Ovary (tissue), 9 donors: ENCODE measurements around the gene DIPK1B. TPM values are rescaled to one million over a fixed set of nuclear protein-coding genes. Genes with fewer than 3 reads are reported as not detected.

ENCODE experiments used
- DNase-seq, 5 donors: peaks; one replicate each; pipeline ENCODE4 v3.0.0-alpha.2; 2019 to 2020
- H3K27ac ChIP-seq, 2 donors: fragments of 200-600 bp; one replicate each; pipeline versions ENCODE4 v1.5.1 to v1.8.0; 2019 to 2022
- H3K27me3 ChIP-seq: fragments of 200-600 bp; one replicate; pipeline ENCODE4 v1.8.0; 2022
- H3K36me3 ChIP-seq: fragments of 200-600 bp; sonication (generic); one replicate; pipeline ENCODE4 v1.5.1; 2019
- H3K4me1 ChIP-seq: one replicate; pipeline ENCODE4 v1.8.1; 2013; ENCODE audit warnings: mild to moderate bottlenecking, moderate library complexity; ENCODE audit not compliant: insufficient read depth
- H3K4me3 ChIP-seq: fragments of 200-600 bp; sonication (generic); one replicate; pipeline ENCODE4 v1.5.1; 2017
- H3K9me3 ChIP-seq, 2 donors: fragments of 200-600 bp in 1 of 2; sonication (generic) in 1 of 2; one replicate each; pipeline versions ENCODE4 v1.5.1 to v1.8.1; 2013 to 2019; ENCODE audit warnings: mild to moderate bottlenecking in 1 of 2, moderate library complexity in 1 of 2
- EP300 ChIP-seq: sonication (generic); formaldehyde crosslinking; IDR thresholded peaks from one replicate; pipeline ENCODE4 v1.6.1; 2017; ENCODE audit warnings: antibody characterized with exemption
- POLR2A ChIP-seq: fragments of 450-650 bp; IDR thresholded peaks from one replicate; pipeline ENCODE4 v1.6.1; 2017; ENCODE audit warnings: antibody characterized with exemption, mild to moderate bottlenecking, moderate library complexity
- WGBS, 3 donors: extraction: QIAGEN DNeasy Blood & Tissue Kit in 1 of 3; methylation state at CpG; one replicate each; pipeline versions ENCODE4 v1.1.5 to v1.1.7; 2013 to 2017; 5-methylcytosine and 5-hydroxymethylcytosine counted together
- intact Hi-C, 4 donors: fragments of 100-400 bp; cut with DNase I; formaldehyde crosslinking; loops; one replicate each; pipeline versions ENCODE4 v1.11.0 to v1.15.1; 2022 to 2023
- polyA plus RNA-seq, 2 donors: library from polyadenylated mRNA; stranded (reverse); fragments of 200-250 nt in 1 of 2; fragments of 350-450 nt in 1 of 2; fragmentation: Illumina TruSeq in 1 of 2; extraction: RNeasy Lipid Tissue Mini Kit (QIAGEN cat#74804) in 1 of 2; gene quantifications; one replicate each; pipeline ENCODE4 v1.2.3, GENCODE V29; 2013 to 2014
- total RNA-seq, 7 donors: library from RNA; depleted of rRNA in 2 of 7; stranded (reverse); fragments of >200 nt in 2 of 7; fragmentation: NEBNext Ultra II Directional in 3 of 7; extraction: Animal tissue kit (Norgen Biotek cat#: 25700) in 3 of 7; gene quantifications; one replicate each; pipeline versions ENCODE4 v1.1.0 to v1.2.4, GENCODE V29; 2016 to 2023
- TF ChIP-seq, protein P1 (sequence below), 3 donors: fragments of 450-650 bp in 2 of 3; fragments of 200-600 bp in 1 of 3; IDR thresholded peaks; one replicate each; pipeline versions ENCODE4 v1.5.1 to v1.8.0; 2016 to 2022; ENCODE audit warnings: antibody characterized with exemption in 3 of 3, mild to moderate bottlenecking in 1 of 3
- donor health status: DM: no; HTN: no; CAD: no; lungs with moderate emphysema.
- donor health status: DM: no; HTN: no; CAD: no.
- donor health status: Bipolar disorder and iron deficiency.
- donor health status: DM: yes; HTN: yes; CAD: no.
- donor health status: DM: no; HTN: no; CAD: no.
- donor health status: DM: yes; HTN: yes; CAD: no.

The DIPK1B gene
- total and polyA plus RNA-seq, 9 donors = 2.9 to 23.4 (median 13.1) TPM

DNA sequence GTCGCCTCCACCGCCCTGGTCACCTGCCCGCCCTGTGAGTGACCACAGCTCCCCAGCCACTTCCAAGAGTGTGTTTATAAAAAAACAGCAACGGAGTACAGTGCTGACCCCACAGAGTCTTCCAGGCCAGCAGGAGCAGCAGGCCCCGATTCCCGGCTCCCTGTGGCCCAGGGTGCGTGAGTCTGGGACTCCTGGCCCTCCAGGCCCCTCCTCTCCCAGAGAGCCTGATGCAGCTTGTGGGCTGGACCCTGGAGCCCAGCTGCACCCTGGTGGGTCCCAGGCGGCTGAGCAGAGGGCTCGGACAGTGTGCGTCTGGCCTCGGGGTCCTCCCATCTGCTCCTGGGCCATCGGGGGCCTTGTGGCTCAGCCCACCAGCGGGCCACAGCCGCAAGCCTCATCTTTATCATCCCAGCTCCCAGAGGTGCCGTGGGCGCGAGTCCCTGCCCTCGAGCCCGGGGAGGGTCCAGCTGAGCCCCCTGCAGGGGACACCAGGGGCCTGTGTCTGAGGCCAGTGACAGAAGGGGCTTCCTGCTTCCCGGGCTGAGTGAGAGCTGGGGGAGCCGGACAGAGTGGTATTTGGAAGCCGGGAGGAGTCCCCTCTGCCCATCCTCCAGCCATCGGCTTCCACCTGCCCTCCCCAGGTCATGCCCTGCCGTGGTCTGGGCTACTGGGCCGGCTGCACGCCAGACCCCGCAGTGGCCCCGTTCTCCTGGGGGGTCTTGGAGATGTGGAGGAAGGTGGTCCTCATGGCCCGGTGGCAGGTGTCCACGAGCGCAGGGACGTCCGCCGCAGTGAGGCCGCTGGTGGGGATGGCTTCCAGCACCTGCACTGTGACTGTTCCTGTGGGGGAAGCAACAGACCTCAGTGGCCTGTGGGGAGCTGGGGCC lies 39.0 kb upstream of the DIPK1B start:
- DNase-seq = no peak
- Histone ChIP-seq H3K4me1 (no peaks in the 10 kb centered on the region), H3K27me3 (no peaks in the 10 kb centered on the region), H3K36me3 (no peaks in the 10 kb centered on the region), H3K4me3 (no peak overlapping the region), H3K9me3 (no peaks in the 10 kb centered on the region), H3K27ac (no peak overlapping the region)
- WGBS, 3 donors = 75 to 79% (median 76%) methylated on average over 33 to 35 of the region's 35 CpGs
- TF ChIP-seq, protein P1, sequence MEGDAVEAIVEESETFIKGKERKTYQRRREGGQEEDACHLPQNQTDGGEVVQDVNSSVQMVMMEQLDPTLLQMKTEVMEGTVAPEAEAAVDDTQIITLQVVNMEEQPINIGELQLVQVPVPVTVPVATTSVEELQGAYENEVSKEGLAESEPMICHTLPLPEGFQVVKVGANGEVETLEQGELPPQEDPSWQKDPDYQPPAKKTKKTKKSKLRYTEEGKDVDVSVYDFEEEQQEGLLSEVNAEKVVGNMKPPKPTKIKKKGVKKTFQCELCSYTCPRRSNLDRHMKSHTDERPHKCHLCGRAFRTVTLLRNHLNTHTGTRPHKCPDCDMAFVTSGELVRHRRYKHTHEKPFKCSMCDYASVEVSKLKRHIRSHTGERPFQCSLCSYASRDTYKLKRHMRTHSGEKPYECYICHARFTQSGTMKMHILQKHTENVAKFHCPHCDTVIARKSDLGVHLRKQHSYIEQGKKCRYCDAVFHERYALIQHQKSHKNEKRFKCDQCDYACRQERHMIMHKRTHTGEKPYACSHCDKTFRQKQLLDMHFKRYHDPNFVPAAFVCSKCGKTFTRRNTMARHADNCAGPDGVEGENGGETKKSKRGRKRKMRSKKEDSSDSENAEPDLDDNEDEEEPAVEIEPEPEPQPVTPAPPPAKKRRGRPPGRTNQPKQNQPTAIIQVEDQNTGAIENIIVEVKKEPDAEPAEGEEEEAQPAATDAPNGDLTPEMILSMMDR (IDR thresholded peaks at IDR 0.05) = no peak
- TF ChIP-seq EP300 (no peak), POLR2A (no peak)
- intact Hi-C loops = no loop called here

DNA sequence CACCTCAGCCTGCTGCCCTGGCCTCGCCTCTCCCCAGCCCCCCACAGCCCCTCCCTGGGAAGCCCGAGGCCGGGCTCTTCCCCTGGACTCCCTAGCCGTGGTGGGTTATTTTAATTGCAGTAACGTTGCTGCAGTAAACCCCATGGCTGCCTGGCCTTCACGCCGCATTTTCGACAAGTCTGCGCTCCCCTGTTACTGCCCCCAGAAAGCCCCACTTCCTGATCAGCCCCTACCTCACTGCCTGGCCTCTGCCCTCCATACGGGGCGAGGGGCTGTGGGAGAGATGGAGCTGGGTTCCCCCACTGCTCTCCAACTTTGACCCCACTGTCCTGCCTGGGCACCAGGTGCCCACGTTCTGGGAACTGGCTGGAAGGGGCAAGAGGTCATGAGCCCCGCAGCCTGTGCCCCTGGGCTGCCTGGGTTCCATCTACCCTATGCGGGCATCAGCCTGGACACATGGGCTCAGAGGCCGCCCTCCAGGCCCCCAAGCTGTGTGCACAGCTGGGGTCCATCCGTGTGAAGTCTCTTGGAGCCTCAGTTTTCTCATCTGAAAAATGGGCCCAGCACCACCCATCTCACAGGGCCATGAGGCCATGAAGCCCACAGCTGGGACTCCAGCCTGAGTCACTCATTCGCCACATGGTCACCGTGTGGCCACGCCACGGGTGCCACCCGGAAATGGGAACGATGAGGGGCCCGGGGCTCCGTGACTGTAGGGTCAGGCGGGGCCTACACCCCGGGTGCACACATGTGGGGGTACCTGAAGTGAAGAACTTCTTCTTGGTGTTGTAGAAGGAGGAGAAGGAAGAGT lies 38.2 kb upstream of the DIPK1B start:
- 78 to 87% (median 80%) methylated on average over 26 of the region's 26 CpGs for WGBS, 3 donors
- TF ChIP-seq POLR2A = no peak
- no peak for TF ChIP-seq EP300
- TF ChIP-seq, protein P1 (IDR thresholded peaks at IDR 0.05) = no peak
- no peak overlapping the region for H3K4me3 ChIP-seq
- no peak overlapping the region for H3K27ac ChIP-seq
- DNase-seq = no peak
- H3K27me3 ChIP-seq = no peaks in the 10 kb centered on the region
- H3K36me3 ChIP-seq = no peaks in the 10 kb centered on the region
- intact Hi-C loops = no loop called here
- no peaks in the 10 kb centered on the region for H3K4me1 ChIP-seq
- no peaks in the 10 kb centered on the region for H3K9me3 ChIP-seq

DNA sequence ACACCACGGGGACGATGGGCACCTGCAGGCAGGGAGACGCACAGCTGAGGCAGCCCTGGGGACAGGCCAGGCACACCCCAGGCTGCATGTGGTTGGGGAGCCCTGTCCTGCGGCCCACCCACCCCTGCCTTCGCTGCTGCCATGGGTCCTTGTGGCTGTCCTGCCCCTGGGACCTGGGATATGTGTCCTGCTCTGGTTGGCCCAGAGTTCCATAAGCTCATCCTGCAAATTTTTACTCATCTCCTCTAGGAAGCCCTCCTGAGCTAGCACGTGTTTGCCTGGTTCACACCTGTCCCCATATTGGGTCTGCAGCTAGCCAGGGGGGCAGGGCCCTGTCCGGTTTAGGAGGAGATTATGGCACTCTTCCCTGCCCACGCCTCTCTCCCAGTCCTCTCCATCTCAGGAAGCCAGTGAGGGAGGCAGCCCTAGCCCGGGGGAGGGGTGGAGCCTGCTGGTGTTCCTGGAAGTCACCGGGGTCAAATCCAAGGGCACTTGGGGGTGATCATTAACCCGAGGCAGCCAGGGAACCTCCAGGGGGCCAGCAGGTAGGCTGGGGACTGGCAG lies 37.5 kb upstream of the DIPK1B start:
- intact Hi-C loops = no loop called here
- no peak for DNase-seq
- TF ChIP-seq POLR2A = no peak
- no peak for TF ChIP-seq EP300
- TF ChIP-seq, protein P1 (IDR thresholded peaks at IDR 0.05) = no peak
- H3K27ac ChIP-seq = no peak overlapping the region
- no peaks in the 10 kb centered on the region for H3K36me3 ChIP-seq
- no peak overlapping the region for H3K4me3 ChIP-seq
- no peaks in the 10 kb centered on the region for H3K27me3 ChIP-seq
- 76 to 86% (median 81%) methylated on average over 9 to 11 of the region's 11 CpGs for WGBS, 3 donors
- no peaks in the 10 kb centered on the region for H3K9me3 ChIP-seq
- no peaks in the 10 kb centered on the region for H3K4me1 ChIP-seq

DNA sequence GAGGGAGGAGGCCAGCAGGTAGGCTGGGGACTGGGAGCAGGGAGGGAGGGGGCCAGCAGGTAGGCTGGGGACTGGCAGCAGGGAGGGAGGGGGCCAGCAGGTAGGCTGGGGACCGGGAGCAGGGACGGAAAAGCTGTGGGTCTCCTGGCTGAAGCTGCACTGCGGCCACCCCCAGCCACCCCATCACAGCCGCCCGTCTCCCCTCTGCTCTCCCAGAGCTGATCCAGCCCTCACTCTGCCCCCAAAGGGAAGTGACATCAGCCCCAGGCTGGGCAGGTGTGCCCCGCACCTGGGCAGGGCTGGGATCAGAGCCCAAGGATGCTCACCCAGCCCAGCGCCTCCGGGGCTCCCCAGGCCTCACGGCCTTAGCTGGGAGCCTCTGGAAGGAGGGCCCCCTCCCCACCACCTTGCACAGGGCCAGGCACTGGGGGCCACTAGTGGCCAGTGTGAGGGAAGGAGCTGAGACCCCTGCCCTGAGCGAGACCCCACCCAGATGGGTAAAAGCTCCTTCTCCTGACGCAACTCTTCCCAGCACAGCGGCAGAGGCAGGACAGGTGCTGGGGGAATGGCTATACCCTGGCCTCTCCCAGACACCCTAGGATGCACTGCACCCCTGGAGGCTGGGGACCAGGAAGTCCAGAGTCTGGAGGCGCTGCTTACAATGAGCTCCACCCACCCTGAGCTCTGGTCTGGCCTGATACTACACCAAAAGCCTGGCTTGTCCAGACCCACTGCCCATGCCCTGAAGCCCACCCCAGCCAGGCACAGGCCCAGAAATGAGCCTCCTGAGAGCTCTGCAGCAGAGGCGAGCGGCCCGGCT lies 36.7 kb upstream of the DIPK1B start:
- TF ChIP-seq POLR2A (no peak), EP300 (no peak)
- TF ChIP-seq, protein P1 (IDR thresholded peaks at IDR 0.05) = no peak
- no peak overlapping the region for H3K27ac ChIP-seq
- intact Hi-C loops = no loop called here
- H3K36me3 ChIP-seq = no peaks in the 10 kb centered on the region
- no peaks in the 10 kb centered on the region for H3K9me3 ChIP-seq
- DNase-seq = no peak
- no peaks in the 10 kb centered on the region for H3K27me3 ChIP-seq
- H3K4me1 ChIP-seq = no peaks in the 10 kb centered on the region
- WGBS, 3 donors = 86 to 91% (median 89%) methylated on average over 12 to 16 of the region's 16 CpGs
- H3K4me3 ChIP-seq = no peak overlapping the region
